ENCODE data around the gene POLN.
"Not testable (repeated sequence)": the region's sequence is repeated elsewhere in the genome, so short reads cannot be mapped to it uniquely, and the experiment has no call there.

Gene POLN

DNA sequence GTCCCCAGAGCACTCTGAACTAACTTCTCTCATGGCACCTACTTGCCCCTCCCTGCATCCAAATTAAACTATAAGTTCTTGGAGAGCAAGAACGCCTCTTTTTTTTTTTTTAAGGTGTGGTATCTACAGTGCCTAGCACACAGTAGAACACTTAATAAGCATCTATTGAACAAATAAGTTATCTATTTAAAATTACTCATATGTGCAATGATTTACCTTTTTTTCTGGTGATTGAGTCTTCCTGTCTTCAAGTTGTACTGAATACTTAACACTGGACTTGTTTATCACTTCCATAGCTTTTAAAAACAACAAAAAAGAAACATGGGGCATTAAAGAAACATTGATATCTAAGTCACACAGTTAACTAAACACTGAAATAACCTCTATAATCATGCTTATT, 29.1 kb downstream of the POLN start:
- no peak for DNase-seq

DNA sequence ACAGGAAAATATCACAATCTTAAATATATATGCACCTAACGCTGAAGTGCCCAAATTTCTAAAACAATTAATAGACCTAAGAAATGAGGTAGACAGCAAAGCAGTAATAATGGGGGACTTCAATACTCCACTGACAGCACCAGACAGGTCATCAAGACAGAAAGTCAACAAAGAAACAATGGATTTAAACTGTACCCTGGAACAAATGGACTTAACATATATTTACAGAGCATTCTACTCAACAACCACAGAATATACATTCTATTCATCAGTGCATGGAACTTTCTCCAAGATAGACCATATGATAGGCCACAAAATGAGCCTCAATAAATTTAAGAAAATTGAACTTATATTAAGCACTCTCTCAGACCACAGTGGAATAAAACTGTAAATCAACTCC, 39.1 kb downstream of the POLN start:
- not testable (repeated sequence) for DNase-seq

GRCh38 chr4:2194496-2194895, 47.4 kb downstream of the POLN start:
- DNase-seq, result no peak

DNA sequence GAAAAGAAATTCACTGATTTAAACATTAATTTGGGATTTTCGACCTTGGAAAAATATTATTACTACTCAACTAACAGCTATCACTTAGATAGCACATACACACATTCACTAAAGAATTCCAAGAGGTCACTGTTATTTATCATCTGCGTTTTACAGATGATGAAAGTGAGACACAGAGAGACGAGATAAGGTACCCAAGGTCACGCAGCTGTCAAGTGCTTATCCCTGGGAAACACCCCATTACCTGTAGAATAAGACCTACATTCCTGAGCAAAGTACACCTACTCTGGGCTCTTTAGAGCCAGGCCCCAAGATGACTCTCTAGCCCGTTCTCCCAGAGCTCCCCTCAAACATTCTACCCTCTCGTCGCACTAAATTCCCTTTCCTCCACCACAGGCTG, 48.6 kb downstream of the POLN start:
- no peak for DNase-seq

DNA sequence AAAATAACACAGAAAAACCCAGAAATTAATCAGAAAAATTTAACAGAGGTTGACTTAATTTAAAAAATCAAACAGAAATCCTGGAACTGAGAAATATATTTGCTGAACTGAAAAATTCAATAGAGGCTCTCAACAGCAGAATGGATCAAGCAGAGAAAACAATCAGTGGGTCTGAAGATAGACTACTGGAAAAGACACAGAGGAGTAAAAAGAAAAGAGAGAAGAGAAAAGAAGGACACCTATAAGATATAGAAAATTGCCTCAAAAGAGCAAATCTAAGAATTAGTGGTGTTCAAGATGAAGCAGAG, 55.1 kb downstream of the POLN start:
- no peak for DNase-seq

- DNase-seq, result peak; percentile 75
Observed at GRCh38 chr4:2186133-2186864, 55.6 kb downstream of the POLN start.

- no peak for DNase-seq
Observed at GRCh38 chr4:2183394-2183793, 58.5 kb downstream of the POLN start.

GRCh38 chr4:2182994-2183393, 58.9 kb downstream of the POLN start:
- DNase-seq, result no peak

- DNase-seq, result no peak
Observed at GRCh38 chr4:2180410-2180809, 61.5 kb downstream of the POLN start.

DNA sequence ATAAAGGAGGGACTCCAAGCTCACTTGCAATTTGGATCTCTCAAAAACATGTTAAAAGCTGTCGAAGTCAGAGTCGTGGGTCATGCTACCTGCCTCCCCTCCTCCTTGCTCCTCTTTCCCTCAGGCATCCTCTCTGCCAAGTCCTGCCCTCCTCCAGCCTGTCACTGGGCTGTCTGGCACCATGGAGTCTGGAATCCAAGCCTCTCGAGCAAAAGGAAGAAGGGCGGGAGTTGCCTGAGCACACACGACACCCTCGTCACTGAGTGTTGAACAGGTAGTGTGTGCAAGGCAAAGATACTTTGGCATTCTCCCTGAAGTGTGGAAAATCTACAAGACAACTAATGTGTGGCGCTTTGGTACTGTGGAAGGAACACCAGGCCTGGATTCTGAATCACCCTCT, 62.2 kb downstream of the POLN start:
- DNase-seq, result no peak

DNA sequence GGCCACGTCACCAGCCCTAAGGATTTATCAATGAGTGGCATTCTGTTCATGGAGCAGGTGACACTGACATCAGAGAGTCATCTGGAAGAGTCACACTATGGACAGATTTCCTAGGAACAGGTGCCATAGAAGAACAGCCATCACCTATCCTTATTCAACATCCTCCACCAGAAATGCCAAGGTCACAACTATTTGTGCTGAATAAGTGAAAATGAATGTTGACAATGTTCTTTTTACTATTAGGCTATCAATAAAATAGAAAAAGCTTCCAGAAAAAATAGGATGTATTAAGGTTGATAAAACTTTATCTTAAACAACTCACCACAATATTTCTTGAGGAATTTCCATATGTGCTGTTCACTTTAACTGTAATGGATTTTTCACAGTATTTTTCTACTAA, 62.9 kb downstream of the POLN start:
- no peak for DNase-seq

GRCh38 chr4:2177443-2178093, 64.4 kb downstream of the POLN start:
- DNase-seq, result no peak

DNA sequence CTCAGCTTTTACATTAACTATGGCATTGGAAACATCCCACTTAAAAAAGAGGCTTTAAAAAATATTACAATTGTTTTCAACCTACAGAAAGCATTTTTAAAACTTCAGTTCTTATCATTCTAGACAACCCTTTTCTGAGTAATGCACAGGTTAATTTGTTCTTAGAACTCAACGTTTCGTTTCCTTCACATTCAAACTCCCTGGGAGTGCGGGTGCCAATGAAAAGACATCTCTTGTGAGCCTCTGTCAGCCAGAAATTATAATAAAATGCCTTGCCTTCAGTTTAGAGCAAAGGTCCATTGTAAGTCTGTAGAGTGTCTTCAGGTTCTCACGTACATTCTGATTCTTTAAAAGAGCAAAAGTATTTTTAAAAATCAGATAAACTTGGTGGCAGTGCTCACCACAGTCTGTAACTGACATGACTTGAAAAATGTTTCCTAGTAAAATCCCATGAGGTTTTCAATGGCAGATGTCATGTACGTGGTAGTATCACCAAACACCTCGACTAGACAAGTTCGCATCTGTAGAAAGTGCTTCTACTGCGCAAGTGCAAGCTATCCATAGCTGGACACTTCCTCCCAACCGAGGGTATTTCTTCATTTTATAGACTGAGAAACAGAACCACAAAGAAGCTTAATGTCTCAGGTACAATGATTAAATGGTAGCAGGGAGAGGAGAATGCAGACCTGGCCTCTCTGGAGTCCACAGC, 65.8 kb downstream of the POLN start:
- no peak for DNase-seq

DNA sequence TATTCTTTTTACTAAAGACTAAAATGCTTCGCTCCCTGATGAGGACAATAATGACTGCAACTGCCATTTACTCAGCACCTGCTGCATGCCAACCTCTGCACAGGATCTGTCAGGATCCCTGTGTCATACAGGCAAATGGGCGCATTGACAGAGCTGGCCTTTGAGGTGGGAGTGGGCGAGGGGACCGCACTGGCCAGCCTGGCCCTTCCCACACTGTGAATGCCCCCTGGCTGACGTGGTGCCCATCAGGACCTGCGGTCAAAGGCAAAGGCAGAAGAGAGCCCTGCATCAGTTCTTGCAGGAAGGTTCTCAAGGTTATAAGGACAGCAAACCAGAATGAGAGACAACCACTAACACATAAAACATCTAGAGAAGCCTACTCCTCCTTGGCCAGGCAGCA, 67.9 kb downstream of the POLN start:
- no peak for DNase-seq

GRCh38 chr4:2172627-2173231, 69.2 kb downstream of the POLN start:
- no peak for DNase-seq

DNA sequence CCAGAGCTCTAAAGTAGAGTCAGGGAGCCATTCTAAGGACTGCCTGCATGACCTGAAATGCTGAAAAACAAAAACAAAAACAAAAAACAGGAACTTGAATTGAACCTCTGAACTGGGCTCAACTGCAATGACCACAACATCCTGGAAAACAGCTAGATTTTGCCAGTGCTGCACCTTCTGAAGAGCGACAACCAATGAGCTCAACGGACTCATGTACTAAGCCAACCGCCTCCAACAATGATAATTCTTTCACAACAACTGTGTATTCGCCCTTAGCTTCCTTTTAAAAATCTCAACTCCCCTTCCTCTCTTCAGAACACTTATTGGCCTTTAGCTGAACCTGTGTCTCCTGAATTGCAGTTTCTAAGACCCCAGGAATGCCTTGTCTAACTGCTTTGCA, 69.8 kb downstream of the POLN start:
- no peak for DNase-seq

GRCh38 chr4:2168469-2169319, 73.2 kb downstream of the POLN start:
- no peak for DNase-seq

GRCh38 chr4:2166253-2166652, 75.7 kb downstream of the POLN start:
- no peak for DNase-seq

- DNase-seq, result no peak
Observed at GRCh38 chr4:2165391-2165790, 76.5 kb downstream of the POLN start.

- DNase-seq, result no peak
Observed at GRCh38 chr4:2163311-2163821, 78.6 kb downstream of the POLN start.

DNA sequence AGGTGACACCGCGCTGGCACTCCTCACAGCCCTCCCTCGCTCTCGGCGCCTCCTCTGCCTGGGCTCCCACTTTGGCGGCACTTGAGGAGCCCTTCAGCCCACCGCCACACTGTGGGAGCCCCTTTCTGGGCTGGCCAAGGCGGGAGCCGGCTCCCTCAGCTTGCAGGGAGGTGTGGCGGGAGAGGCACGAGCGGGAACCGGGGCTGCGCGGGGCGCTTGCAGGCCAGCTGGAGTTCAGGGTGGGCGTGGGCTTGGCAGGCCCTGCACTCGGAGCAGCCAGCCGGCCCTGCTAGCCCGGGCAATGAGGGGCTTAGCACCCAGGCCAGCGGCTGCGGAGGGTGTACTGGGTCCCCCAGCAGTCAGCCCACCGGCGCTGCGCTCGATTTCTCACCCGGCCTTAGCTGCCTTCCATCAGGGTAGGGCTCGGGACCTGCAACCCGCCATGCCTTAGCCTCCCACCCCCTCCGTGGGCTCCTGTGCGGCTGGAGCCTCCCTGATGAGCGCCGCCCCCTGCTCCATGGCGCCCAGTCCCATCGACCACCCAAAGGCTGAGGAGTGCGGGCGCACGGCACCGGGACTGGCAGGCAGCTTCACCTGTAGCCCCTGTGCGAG, 80.7 kb downstream of the POLN start:
- not testable (repeated sequence) for DNase-seq

GRCh38 chr4:2159931-2160330, 82.0 kb downstream of the POLN start:
- DNase-seq, result no peak

Measured in islet precursor cell (in vitro differentiated cells).